GM19023 (cell line): ENCODE data around the gene INSL4.

ENCODE experiments used
- ATAC-seq: cut with Tn5 transposase; IDR thresholded peaks from one replicate; pipeline ENCODE4 v1.9.1; 2021; ENCODE audit warnings: mild to moderate bottlenecking, moderate library complexity; ENCODE audit not compliant: unreplicated experiment

Gene INSL4

DNA sequence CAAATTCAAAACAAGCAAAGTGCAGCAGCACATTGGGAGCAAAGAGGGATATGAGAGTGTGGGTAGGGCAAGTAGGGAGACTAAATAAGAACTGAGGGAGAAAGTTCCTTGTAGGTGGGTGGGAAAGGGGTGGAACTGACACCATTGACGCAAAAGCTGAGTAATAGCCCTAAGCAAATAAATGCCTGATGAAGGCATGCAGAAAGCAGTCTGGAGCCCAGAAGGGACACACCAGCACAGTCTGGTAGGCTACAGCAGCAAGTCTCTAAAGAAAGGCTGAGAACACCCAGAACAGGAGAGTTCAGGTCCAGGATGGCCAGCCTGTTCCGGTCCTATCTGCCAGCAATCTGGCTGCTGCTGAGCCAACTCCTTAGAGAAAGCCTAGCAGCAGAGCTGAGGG lies at the start of gene INSL4:
TSS of gene INSL4 (plus strand) at position 208 of the 400 bp plus-strand sequence. CDS start at position 313, 105 bp downstream.
- ATAC-seq = no peak

DNA sequence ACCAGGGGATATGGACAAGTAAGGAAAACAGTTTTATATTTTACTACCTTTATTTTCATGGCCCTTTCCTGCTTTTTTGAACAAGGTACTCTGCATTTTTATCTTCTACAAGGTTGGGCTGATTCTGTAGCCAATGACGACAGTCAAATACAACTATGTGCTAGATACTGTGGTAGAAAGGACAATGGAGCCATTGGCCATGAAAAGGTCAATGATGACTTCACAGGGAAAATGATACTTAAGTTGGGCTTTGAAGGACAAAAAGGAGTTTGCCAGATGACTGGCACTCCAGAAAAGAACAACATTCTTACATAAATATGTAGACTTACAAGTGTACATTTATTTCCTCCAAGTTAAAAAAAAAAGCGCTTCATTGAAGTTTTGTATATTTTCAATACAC lies 46.4 kb upstream of the INSL4 start:
- no peak for ATAC-seq

- ATAC-seq = no peak
Observed at GRCh38 chr9:5185220-5185840, 45.9 kb upstream of the INSL4 start, which contains the start of gene INSL6. INSL6 (minus strand) TSS chr9:5185639; CDS start chr9:5185602, 37 bp downstream.

GRCh38 chr9:5186416-5187169 lies 44.6 kb upstream of the INSL4 start:
- ATAC-seq = no peak

- ATAC-seq = no peak
Observed at GRCh38 chr9:5188060-5188984, 42.9 kb upstream of the INSL4 start.

DNA sequence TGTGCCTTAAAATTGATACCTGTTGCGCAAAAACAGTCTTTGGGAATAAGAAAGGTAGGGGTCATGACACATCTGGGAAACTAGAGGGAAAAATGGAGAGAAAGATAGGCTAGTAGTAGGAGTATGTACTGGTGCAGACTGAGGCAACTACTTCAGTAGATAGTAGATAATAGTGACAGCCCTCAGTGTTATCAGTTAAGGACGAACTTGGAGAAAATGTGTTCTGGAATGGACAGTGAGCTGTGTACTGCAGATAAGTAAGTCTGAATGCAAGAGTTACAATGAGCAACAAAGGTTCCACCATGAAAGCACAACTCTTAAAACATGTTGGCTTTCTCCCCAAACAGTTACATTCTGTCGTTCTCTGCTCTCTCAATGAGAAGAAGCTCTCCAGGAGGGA lies 39.2 kb upstream of the INSL4 start:
- ATAC-seq = no peak

- no peak for ATAC-seq
Observed at GRCh38 chr9:5193345-5193744, 37.9 kb upstream of the INSL4 start.

DNA sequence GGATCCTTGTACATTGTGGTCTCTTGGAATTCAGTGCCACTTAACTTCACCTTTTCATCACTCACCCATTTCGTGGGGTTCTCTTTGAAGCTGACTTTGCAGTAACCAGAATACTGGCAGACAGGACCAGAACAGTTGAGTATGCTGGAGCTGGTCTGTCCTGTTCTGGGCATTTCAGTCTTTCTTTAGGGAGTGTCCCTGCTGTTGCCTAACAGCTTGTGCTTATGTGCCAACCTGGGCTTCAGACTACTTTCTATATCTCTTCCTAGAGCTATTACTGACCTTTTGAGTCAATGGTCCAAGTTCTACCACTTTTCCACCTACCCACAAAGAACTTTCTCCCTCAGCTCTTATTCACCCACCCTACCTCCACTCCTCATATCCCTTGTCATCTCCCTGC lies 35.8 kb upstream of the INSL4 start:
- ATAC-seq = no peak

DNA sequence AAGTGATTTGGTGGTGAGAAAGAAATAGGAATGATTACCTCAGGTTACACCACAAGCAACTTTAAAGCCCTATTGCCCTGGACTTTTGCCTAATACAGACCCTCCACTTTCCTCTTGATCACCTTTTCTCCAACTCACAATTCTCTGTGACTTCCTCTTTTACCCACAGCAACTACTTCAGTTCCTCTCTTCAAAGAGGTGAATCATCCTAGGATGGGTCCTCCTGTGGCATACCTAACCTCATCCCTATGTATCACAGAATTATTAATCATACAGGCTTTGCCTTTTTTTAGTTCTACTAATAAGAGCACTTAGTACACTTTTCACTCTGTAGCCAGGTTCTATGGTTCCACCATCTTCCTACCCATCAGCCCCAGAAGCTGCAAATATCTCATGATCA lies 26.1 kb upstream of the INSL4 start:
- ATAC-seq = no peak

- ATAC-seq = no peak
Observed at GRCh38 chr9:5230554-5230953, 665 bp upstream of the INSL4 start.

DNA sequence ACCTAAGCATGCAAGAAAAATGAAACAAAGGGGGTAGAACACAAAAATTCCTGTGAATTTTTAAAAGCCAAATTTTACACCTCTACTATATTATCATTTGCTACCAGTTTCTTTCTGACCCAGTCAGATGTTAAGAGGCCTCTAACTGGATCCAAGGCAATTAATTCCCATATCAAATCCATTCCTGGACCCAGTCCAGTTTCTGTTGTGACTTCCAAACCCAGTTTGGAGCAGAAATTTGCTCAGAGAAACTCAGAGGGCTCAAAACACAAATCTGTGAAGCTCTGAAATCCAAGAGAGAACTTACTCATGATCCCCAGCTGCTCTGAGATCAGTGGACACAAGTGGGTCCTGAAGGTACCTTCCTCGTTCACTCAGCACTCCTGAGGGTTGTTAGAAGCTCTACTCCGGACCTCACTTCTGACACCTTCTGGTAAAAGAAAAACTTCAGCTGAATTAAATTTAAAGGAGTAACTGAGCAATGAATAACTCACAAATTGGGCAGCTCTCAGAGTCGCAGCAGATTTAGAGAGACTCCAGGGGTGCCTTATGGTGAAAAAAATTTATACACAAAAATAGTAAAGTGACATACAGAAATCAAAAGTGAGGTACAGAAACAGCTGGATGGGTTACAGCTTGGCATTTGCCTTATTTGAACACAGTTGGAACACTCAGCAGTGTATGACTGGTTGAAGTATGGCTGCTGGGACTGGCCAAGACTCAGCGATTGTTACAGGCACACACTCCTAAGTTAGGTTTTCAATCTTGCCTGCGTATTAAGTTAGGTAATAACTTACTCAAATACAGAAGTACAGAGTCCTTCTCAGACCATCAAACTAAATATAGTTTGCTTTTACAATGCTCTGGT lies 32.4 kb downstream of the INSL4 start:
- no peak for ATAC-seq

DNA sequence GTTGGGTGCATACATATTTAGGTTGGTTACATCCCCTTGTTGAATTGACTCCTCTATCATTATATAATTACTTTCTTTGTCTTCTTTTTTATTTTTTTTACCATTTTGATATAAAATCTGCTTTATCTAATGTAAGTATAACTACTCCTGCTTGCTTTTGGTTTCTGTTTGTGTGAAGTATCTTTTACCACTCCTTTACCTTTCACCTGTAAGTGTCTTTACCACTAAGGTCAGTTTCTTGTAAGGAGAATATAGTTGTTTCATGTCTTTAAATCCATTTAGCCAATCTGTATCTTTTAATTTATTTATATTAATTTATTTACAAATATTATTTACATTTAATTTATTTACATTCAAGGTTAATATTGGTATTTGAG lies 33.0 kb downstream of the INSL4 start:
- ATAC-seq = no peak

DNA sequence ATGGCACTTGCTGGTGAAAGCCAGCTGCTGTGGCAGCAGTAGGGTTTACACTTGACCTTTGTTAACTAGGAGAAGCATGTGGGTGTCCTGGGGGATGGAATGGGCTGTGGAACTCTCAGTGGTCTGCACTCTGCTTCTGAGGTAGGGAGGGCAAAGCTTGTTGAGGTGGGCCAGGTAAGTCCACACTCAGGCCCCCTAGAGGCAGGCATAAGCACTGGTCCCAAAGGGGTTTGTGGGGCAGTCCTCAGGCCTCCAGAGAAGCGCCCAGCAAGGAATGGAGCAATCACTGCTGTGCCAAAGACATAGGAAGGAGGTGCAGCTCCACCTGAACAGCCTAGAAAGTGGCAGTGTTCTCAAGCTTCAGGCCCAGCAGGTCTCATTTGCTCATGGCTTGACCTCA lies 34.7 kb downstream of the INSL4 start:
- no peak for ATAC-seq

DNA sequence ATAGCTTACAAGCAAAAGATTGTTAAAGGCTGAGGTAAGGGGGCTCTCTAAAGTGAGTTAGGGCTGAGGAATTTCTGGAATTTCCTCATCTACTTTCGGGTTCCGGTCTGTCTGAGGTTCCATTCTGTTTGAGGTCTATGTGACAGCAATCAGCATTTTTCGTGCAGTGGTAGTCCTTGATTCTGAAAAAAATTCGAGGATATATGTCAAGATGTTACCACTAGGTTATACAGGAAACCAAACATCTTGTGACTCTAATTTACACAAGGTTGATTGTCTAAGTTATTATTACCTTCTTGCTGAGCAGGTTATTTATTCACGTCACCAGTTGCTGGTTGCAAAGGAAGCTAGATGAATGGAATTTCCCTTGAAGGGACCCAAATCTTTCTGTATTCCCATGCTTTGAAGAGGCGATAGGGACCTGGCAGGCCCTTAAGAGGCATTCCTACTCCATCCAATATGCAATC lies 38.1 kb downstream of the INSL4 start:
- ATAC-seq = no peak

GRCh38 chr9:5274770-5275169 lies 43.6 kb downstream of the INSL4 start:
- ATAC-seq = no peak

DNA sequence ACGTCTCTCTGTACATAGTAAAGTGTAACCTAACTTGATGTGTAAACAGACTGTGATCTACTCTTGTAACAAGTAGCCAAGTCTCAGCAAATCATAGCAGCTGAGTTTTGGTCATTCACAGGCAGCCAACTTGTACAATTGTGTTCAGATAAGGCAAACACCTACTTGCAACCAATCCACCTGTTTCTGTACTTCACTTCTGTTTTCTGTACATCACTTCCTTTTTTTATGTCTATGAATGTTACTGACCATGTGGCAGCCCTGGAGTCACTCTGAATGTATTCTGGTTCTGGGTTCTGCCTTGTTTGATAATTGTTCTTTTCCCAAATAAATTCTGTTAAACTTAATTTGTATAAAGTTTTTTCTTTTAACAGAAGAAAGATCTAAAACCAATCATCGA lies 47.3 kb downstream of the INSL4 start:
- no peak for ATAC-seq
